ENCODE measurements around the gene TANGO6. TPM values are rescaled to one million over a fixed set of nuclear protein-coding genes. Genes with fewer than 3 reads are reported as not detected.
"Not testable (repeated sequence)": the region's sequence is repeated elsewhere in the genome, so short reads cannot be mapped to it uniquely, and the experiment has no call there.

TANGO6 gene
- total RNA-seq, 2 donors from 2014 or later, result 20.0 to 24.8 TPM

GRCh38 chr16:69031877-69032301 is 188.6 kb downstream of the TANGO6 start:
- H3K27ac Mint-ChIP-seq, result no peak overlapping the region
- H3K4me1 Mint-ChIP-seq (ENCODE audit: low read depth), result no peaks in the 10 kb centered on the region
- peaks cover 1 to 2% of the 10 kb centered on the region in 2 donors for H3K36me3 Mint-ChIP-seq (ENCODE audit: insufficient read depth in 2 of 2)
- no peak for DNase-seq
- ATAC-seq (replicated peaks in 1 of 2), result no peak
- H3K4me3 Mint-ChIP-seq, result no peak overlapping the region
- no peaks in the 10 kb centered on the region for H3K9me3 Mint-ChIP-seq
- no peaks in the 10 kb centered on the region for H3K27me3 Mint-ChIP-seq (ENCODE audit: low read depth)

GRCh38 chr16:69033151-69033949 is 190.0 kb downstream of the TANGO6 start:
- DNase-seq, result no peak

GRCh38 chr16:69035375-69035774 is 192.0 kb downstream of the TANGO6 start:
- Mint-ChIP-seq H3K27me3 (ENCODE audit: low read depth) (no peaks in the 10 kb centered on the region), H3K27ac (no peak overlapping the region), H3K9me3 (no peaks in the 10 kb centered on the region), H3K36me3 (ENCODE audit: insufficient read depth in 2 of 2) (peaks cover 2 to 4% of the 10 kb centered on the region in 2 donors), H3K4me3 (no peak overlapping the region), H3K4me1 (ENCODE audit: low read depth) (no peaks in the 10 kb centered on the region)
- ATAC-seq (replicated peaks in 1 of 2) (no peak), DNase-seq (no peak)

More at GRCh38 chr16:69033151-69033949, 190.0 kb downstream of the TANGO6 start:
- no peak for ATAC-seq (replicated peaks in 1 of 2)
- H3K27me3 Mint-ChIP-seq (ENCODE audit: low read depth), result no peaks in the 10 kb centered on the region
- no peaks in the 10 kb centered on the region for H3K4me1 Mint-ChIP-seq (ENCODE audit: low read depth)
- peaks cover 1 to 2% of the 10 kb centered on the region in 2 donors for H3K36me3 Mint-ChIP-seq (ENCODE audit: insufficient read depth in 2 of 2)
- H3K4me3 Mint-ChIP-seq, result no peak overlapping the region
- H3K9me3 Mint-ChIP-seq, result no peaks in the 10 kb centered on the region
- H3K27ac Mint-ChIP-seq, result no peak overlapping the region

GRCh38 chr16:69036399-69037091 is 193.2 kb downstream of the TANGO6 start:
- H3K9me3 Mint-ChIP-seq, result no peaks in the 10 kb centered on the region

GRCh38 chr16:69037373-69038160 is 194.2 kb downstream of the TANGO6 start:
- DNase-seq (no peak), ATAC-seq (replicated peaks in 1 of 2) (no peak)
- H3K9me3 Mint-ChIP-seq, result peaks cover 0 to 1% of the 10 kb centered on the region in 2 donors
- H3K27ac Mint-ChIP-seq, result no peak overlapping the region
- H3K4me3 Mint-ChIP-seq, result no peak overlapping the region
- H3K4me1 Mint-ChIP-seq (ENCODE audit: low read depth), result no peaks in the 10 kb centered on the region
- H3K36me3 Mint-ChIP-seq (ENCODE audit: insufficient read depth in 2 of 2), result peaks cover 10% of the 10 kb centered on the region in 2 donors
- no peaks in the 10 kb centered on the region for H3K27me3 Mint-ChIP-seq (ENCODE audit: low read depth)

More at GRCh38 chr16:69036399-69037091, 193.2 kb downstream of the TANGO6 start:
- ATAC-seq (replicated peaks in 1 of 2), result no peak
- Mint-ChIP-seq H3K4me1 (ENCODE audit: low read depth) (no peaks in the 10 kb centered on the region), H3K27me3 (ENCODE audit: low read depth) (no peaks in the 10 kb centered on the region), H3K4me3 (no peak overlapping the region), H3K27ac (no peak overlapping the region), H3K36me3 (ENCODE audit: insufficient read depth in 2 of 2) (peaks cover 4 to 6% of the 10 kb centered on the region in 2 donors)
- no peak for DNase-seq

- ATAC-seq (replicated peaks in 1 of 2) (no peak), DNase-seq (no peak)
- Mint-ChIP-seq H3K27ac (no peak overlapping the region), H3K36me3 (ENCODE audit: insufficient read depth in 2 of 2) (peaks cover 10 to 12% of the 10 kb centered on the region in 2 donors), H3K4me1 (ENCODE audit: low read depth) (no peaks in the 10 kb centered on the region), H3K4me3 (no peak overlapping the region), H3K9me3 (peaks cover 0 to 1% of the 10 kb centered on the region in 2 donors), H3K27me3 (ENCODE audit: low read depth) (no peaks in the 10 kb centered on the region)
Observed at GRCh38 chr16:69039333-69039941, 196.1 kb downstream of the TANGO6 start.

GRCh38 chr16:69040144-69040909 is 197.0 kb downstream of the TANGO6 start:
- Mint-ChIP-seq H3K4me1 (ENCODE audit: low read depth) (no peaks in the 10 kb centered on the region), H3K4me3 (no peak overlapping the region), H3K27me3 (ENCODE audit: low read depth) (no peaks in the 10 kb centered on the region), H3K9me3 (peaks cover 0 to 1% of the 10 kb centered on the region in 2 donors), H3K36me3 (ENCODE audit: insufficient read depth in 2 of 2) (peaks cover 10 to 12% of the 10 kb centered on the region in 2 donors), H3K27ac (no peak overlapping the region)
- DNase-seq (no peak), ATAC-seq (replicated peaks in 1 of 2) (no peak)

GRCh38 chr16:69048328-69049120 is 205.2 kb downstream of the TANGO6 start:
- H3K4me1 Mint-ChIP-seq (ENCODE audit: low read depth), result no peaks in the 10 kb centered on the region
- no peak overlapping the region for H3K27ac Mint-ChIP-seq
- no peaks in the 10 kb centered on the region for H3K27me3 Mint-ChIP-seq (ENCODE audit: low read depth)
- H3K4me3 Mint-ChIP-seq, result no peak overlapping the region
- no peak for ATAC-seq (replicated peaks in 1 of 2)
- H3K9me3 Mint-ChIP-seq, result no peaks in the 10 kb centered on the region
- H3K36me3 Mint-ChIP-seq (ENCODE audit: insufficient read depth in 2 of 2), result no peaks in the 10 kb centered on the region
- no peak for DNase-seq

GRCh38 chr16:69049146-69049545 is 205.8 kb downstream of the TANGO6 start:
- Mint-ChIP-seq H3K27me3 (ENCODE audit: low read depth) (no peaks in the 10 kb centered on the region), H3K9me3 (no peaks in the 10 kb centered on the region), H3K4me3 (no peak overlapping the region), H3K4me1 (ENCODE audit: low read depth) (no peaks in the 10 kb centered on the region), H3K36me3 (ENCODE audit: insufficient read depth in 2 of 2) (no peaks in the 10 kb centered on the region), H3K27ac (no peak overlapping the region)
- ATAC-seq (replicated peaks in 1 of 2) (no peak), DNase-seq (no peak)

GRCh38 chr16:69049603-69050375 is 206.5 kb downstream of the TANGO6 start:
- Mint-ChIP-seq H3K4me3 (no peak overlapping the region), H3K27me3 (ENCODE audit: low read depth) (no peaks in the 10 kb centered on the region), H3K4me1 (ENCODE audit: low read depth) (no peaks in the 10 kb centered on the region), H3K36me3 (ENCODE audit: insufficient read depth in 2 of 2) (no peaks in the 10 kb centered on the region), H3K9me3 (no peaks in the 10 kb centered on the region), H3K27ac (no peak overlapping the region)
- ATAC-seq (replicated peaks in 1 of 2), result no peak
- no peak for DNase-seq

GRCh38 chr16:69051517-69051830 is 208.1 kb downstream of the TANGO6 start:
- H3K36me3 Mint-ChIP-seq (ENCODE audit: insufficient read depth in 2 of 2); H3K9me3 Mint-ChIP-seq; H3K27me3 Mint-ChIP-seq (ENCODE audit: low read depth); DNase-seq; H3K27ac Mint-ChIP-seq; H3K4me3 Mint-ChIP-seq; H3K4me1 Mint-ChIP-seq (ENCODE audit: low read depth); ATAC-seq (replicated peaks in 1 of 2): not testable (repeated sequence)

Measured in activated T-cell treated with anti-CD3 and anti-CD28 coated beads, Interleukin-2, amount 50 U/mL, for 72 hours (primary cell).